ENCODE data around the gene NCDN. TPM values are rescaled to one million over a fixed set of nuclear protein-coding genes. Genes with fewer than 3 reads are reported as not detected.

Gene NCDN
- total RNA-seq, 4 donors from 2014 or later: 8.7 to 16.8 (median 14.0) TPM

GRCh38 chr1:35561297-35561971 lies 3.8 kb downstream of the NCDN start:
- peaks cover 12 to 32% of the 10 kb centered on the region in 2 donors for H3K4me1 ChIP-seq
- intact Hi-C loops (cut with DNase I; ENCODE audit: low total_unique reads): no loop called here
- no peak for ATAC-seq
- in situ Hi-C loops (cut with MboI; ENCODE audit: low sequenced_read_pairs in 4 of 4): loop anchor here (5.0 to 10.0 kb wide), 3 partner anchors 109 to 163 kb away; no protein-coding TSS in a partner anchor
- no peak overlapping the region for H3K27ac ChIP-seq
- H3K27me3 ChIP-seq: no peaks in the 10 kb centered on the region
- peak overlapping the region in 2 of 4 donors; percentile 11 to 27 for H3K4me3 ChIP-seq
- TF ChIP-seq CTCF (IDR thresholded peaks at IDR 0.05 in 4 of 5, conservative IDR thresholded peaks at IDR 0.05 in 1 of 5): no peak
- no peak for TF ChIP-seq POLR2A (IDR thresholded peaks at IDR 0.05)
- peaks cover 0 to 9% of the 10 kb centered on the region in 2 donors for H3K36me3 ChIP-seq
- no peak for DNase-seq
- no peaks in the 10 kb centered on the region for H3K9me3 ChIP-seq

- intact Hi-C loops (cut with DNase I; ENCODE audit: low total_unique reads): no loop called here
- TF ChIP-seq POLR2A (IDR thresholded peaks at IDR 0.05) (no peak), CTCF (IDR thresholded peaks at IDR 0.05 in 4 of 5, conservative IDR thresholded peaks at IDR 0.05 in 1 of 5) (no peak)
- Histone ChIP-seq H3K4me3 (no peak overlapping the region), H3K9me3 (no peaks in the 10 kb centered on the region), H3K27ac (no peak overlapping the region), H3K4me1 (peaks cover 9 to 28% of the 10 kb centered on the region in 2 donors), H3K27me3 (no peaks in the 10 kb centered on the region), H3K36me3 (peaks cover 0 to 9% of the 10 kb centered on the region in 2 donors)
- no peak for ATAC-seq
- in situ Hi-C loops (cut with MboI; ENCODE audit: low sequenced_read_pairs in 4 of 4): loop anchor here (5.0 to 10.0 kb wide), 3 partner anchors 110 to 163 kb away; no protein-coding TSS in a partner anchor
- no peak for DNase-seq
These were observed 4.5 kb downstream of the NCDN start for GRCh38 chr1:35561972-35562680.

GRCh38 chr1:35563166-35563565 lies 5.6 kb downstream of the NCDN start:
- Histone ChIP-seq H3K36me3 (peaks cover 0 to 9% of the 10 kb centered on the region in 2 donors), H3K9me3 (no peaks in the 10 kb centered on the region), H3K4me3 (no peak overlapping the region), H3K27me3 (no peaks in the 10 kb centered on the region), H3K27ac (no peak overlapping the region), H3K4me1 (peaks cover 9 to 24% of the 10 kb centered on the region in 2 donors)
- ATAC-seq (no peak), DNase-seq (no peak)
- intact Hi-C loops (cut with DNase I; ENCODE audit: low total_unique reads) (no loop called here), in situ Hi-C loops (cut with MboI; ENCODE audit: low sequenced_read_pairs in 4 of 4) (loop anchor here (5.0 to 10.0 kb wide), 3 partner anchors 111 to 162 kb away; no protein-coding TSS in a partner anchor)
- TF ChIP-seq CTCF (IDR thresholded peaks at IDR 0.05 in 4 of 5, conservative IDR thresholded peaks at IDR 0.05 in 1 of 5) (no peak), POLR2A (IDR thresholded peaks at IDR 0.05) (no peak)

- TF ChIP-seq CTCF (IDR thresholded peaks at IDR 0.05 in 4 of 5, conservative IDR thresholded peaks at IDR 0.05 in 1 of 5): peak in 4 of 5 experiments; percentile 63 to 75 (median 66)
- no peak for TF ChIP-seq POLR2A (IDR thresholded peaks at IDR 0.05)
- intact Hi-C loops (cut with DNase I; ENCODE audit: low total_unique reads): no loop called here
- peaks cover 0 to 9% of the 10 kb centered on the region in 2 donors for H3K36me3 ChIP-seq
- peaks cover 4 to 16% of the 10 kb centered on the region in 2 donors for H3K4me1 ChIP-seq
- peak in 1 of 2 donors; percentile 43 for ATAC-seq
- DNase-seq: peak; percentile 38 to 60
- in situ Hi-C loops (cut with MboI; ENCODE audit: low sequenced_read_pairs in 4 of 4): loop anchor here (5.0 to 10.0 kb wide), 3 partner anchors 112 to 161 kb away; no protein-coding TSS in a partner anchor
- peaks cover 0 to under 1% (median 0%) of the 10 kb centered on the region in 3 donors for H3K27me3 ChIP-seq
- no peaks in the 10 kb centered on the region for H3K9me3 ChIP-seq
- H3K27ac ChIP-seq: no peak overlapping the region
- H3K4me3 ChIP-seq: no peak overlapping the region
These were observed 6.7 kb downstream of the NCDN start for GRCh38 chr1:35564037-35564883.
